Neutrophil (primary cell): Measurements from ENCODE around the gene RETSAT.
A peak's percentile ranks its signal among the peaks of the same experiment; 100 is the strongest.

Source experiments
- H3K27ac ChIP-seq: fragments of 200-600 bp; sonication (generic); 2 replicates; pipeline ENCODE4 v1.5.1; 2016; ENCODE audit warnings: mild to moderate bottlenecking, moderate library complexity
- H3K27me3 ChIP-seq: fragments of 200-600 bp; sonication (generic); 2 replicates; pipeline ENCODE4 v1.6.0; 2016; ENCODE audit warnings: mild to moderate bottlenecking
- H3K36me3 ChIP-seq: fragments of 200-600 bp; sonication (generic); 2 replicates; pipeline ENCODE4 v1.5.1; 2017
- H3K4me1 ChIP-seq, 2 experiments: fragments of 200-600 bp in 1 of 2; sonication (generic) in 1 of 2; 1 replicate in 1 of 2; 2 replicates in 1 of 2; pipeline versions ENCODE4 v1.5.1 to v1.6.1; 2013 to 2016; ENCODE audit warnings: low read depth in 1 of 2, low read length in 1 of 2, mild to moderate bottlenecking in 1 of 2, moderate library complexity in 1 of 2; ENCODE audit not compliant: control insufficient read depth in 1 of 2, insufficient read depth in 1 of 2
- H3K4me3 ChIP-seq, 2 experiments: fragments of 200-600 bp in 1 of 2; sonication (generic) in 1 of 2; 1 replicate in 1 of 2; 2 replicates in 1 of 2; pipeline ENCODE4 v1.5.1; 2013 to 2016; ENCODE audit warnings: low read depth in 1 of 2, low read length in 1 of 2, mild to moderate bottlenecking in 1 of 2, moderate library complexity in 1 of 2
- H3K9me3 ChIP-seq: fragments of 200-600 bp; sonication (generic); 2 replicates; pipeline ENCODE4 v1.5.1; 2016
- TF ChIP-seq, protein P1 (sequence below): fragments of 200-600 bp; sonication (generic); IDR thresholded peaks from 2 replicates; pipeline ENCODE4 v1.5.1; 2016; ENCODE audit warnings: antibody characterized with exemption

Gene RETSAT

DNA sequence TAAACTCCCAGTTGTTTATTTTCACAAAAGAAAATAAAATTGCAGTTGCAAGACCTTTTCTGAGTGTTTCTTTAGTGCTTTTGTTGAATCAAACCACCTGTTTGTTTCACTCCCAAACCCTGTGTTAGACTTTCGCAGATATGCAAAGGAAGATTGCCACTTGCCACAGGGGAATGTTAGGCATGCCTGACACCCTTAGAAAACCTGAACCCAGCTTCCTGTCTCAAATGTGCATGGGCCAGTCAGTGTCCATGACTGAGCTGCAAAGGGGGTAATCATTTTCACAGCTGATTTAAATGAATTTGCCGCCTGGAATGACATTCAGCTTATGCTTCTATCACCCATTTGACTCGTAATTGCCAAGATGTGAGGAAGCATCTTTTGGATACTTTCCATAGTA is 44.0 kb downstream of the RETSAT start:
- Histone ChIP-seq H3K9me3 (no peaks in the 10 kb centered on the region), H3K4me3 (peak overlapping the region; percentile 43 to 48), H3K4me1 (peaks cover 23 to 34% of the 10 kb centered on the region in 2 experiments), H3K27ac (peak overlapping the region; percentile 87), H3K27me3 (peaks cover 3% of the 10 kb centered on the region), H3K36me3 (peaks cover 48% of the 10 kb centered on the region)
- TF ChIP-seq, protein P1, sequence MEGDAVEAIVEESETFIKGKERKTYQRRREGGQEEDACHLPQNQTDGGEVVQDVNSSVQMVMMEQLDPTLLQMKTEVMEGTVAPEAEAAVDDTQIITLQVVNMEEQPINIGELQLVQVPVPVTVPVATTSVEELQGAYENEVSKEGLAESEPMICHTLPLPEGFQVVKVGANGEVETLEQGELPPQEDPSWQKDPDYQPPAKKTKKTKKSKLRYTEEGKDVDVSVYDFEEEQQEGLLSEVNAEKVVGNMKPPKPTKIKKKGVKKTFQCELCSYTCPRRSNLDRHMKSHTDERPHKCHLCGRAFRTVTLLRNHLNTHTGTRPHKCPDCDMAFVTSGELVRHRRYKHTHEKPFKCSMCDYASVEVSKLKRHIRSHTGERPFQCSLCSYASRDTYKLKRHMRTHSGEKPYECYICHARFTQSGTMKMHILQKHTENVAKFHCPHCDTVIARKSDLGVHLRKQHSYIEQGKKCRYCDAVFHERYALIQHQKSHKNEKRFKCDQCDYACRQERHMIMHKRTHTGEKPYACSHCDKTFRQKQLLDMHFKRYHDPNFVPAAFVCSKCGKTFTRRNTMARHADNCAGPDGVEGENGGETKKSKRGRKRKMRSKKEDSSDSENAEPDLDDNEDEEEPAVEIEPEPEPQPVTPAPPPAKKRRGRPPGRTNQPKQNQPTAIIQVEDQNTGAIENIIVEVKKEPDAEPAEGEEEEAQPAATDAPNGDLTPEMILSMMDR: no peak

GRCh38 chr2:85309699-85310321 is 44.5 kb downstream of the RETSAT start:
- H3K4me1 ChIP-seq: peaks cover 23 to 34% of the 10 kb centered on the region in 2 experiments
- peaks cover 8% of the 10 kb centered on the region for H3K27me3 ChIP-seq
- peak overlapping the region; percentile 43 to 48 for H3K4me3 ChIP-seq
- no peaks in the 10 kb centered on the region for H3K9me3 ChIP-seq
- peaks cover 43% of the 10 kb centered on the region for H3K36me3 ChIP-seq
- peak overlapping the region; percentile 87 for H3K27ac ChIP-seq
- TF ChIP-seq, protein P1: no peak

- TF ChIP-seq, protein P1: no peak
- Histone ChIP-seq H3K9me3 (no peaks in the 10 kb centered on the region), H3K27ac (peak overlapping the region; percentile 87), H3K4me1 (peaks cover 23 to 34% of the 10 kb centered on the region in 2 experiments), H3K27me3 (peaks cover 16% of the 10 kb centered on the region), H3K4me3 (peak overlapping the region in 1 of 2 experiments; percentile 43), H3K36me3 (peaks cover 35% of the 10 kb centered on the region)
These were observed 45.3 kb downstream of the RETSAT start for GRCh38 chr2:85308896-85309555.

DNA sequence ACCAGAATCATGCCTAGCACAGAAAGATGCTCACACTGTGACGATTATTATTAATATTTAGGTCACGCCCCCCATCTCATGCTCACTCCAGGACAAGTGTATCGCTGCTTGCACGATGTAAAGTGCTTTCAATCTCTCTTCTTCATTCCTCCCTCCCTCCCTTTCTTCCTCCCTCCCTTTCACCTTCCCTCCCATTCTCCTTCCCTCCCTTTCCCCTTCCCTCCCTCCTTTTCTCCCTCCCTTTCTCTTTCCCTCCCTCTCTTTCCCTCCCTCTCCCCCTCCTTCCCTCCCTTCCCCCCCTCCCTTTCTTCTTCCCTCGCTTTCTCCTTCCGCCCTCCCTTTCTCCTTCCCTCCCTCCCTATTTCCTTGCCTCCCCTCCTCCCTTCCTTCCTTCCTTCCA is 46.1 kb downstream of the RETSAT start:
- Histone ChIP-seq H3K9me3 (no peaks in the 10 kb centered on the region), H3K27ac (no peak overlapping the region), H3K4me3 (no peak overlapping the region), H3K4me1 (peaks cover 23 to 34% of the 10 kb centered on the region in 2 experiments), H3K27me3 (peaks cover 16% of the 10 kb centered on the region), H3K36me3 (peaks cover 27% of the 10 kb centered on the region)
- TF ChIP-seq, protein P1: no peak

DNA sequence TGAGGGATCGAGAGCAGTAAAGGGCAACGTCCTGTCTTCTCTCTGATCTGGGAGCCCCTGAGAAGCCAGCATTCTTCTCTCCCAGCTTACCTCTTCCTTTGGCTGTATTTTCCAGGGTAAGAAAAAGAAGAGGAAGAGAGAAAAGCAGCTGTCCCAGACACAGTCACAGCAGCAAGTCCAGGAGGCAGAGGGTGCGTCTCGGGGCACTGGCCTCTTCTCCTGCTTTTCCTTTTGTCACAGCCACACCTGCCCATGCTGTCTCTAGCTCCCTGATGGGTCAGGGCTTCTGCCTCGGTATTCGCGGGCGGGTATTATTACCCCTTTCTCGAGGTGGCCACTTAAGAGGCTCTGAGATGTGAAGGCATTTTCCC is 46.8 kb downstream of the RETSAT start:
- peaks cover 23 to 34% of the 10 kb centered on the region in 2 experiments for H3K4me1 ChIP-seq
- peaks cover 20% of the 10 kb centered on the region for H3K36me3 ChIP-seq
- H3K9me3 ChIP-seq: no peaks in the 10 kb centered on the region
- TF ChIP-seq, protein P1: no peak
- peaks cover 16% of the 10 kb centered on the region for H3K27me3 ChIP-seq
- no peak overlapping the region for H3K4me3 ChIP-seq
- H3K27ac ChIP-seq: no peak overlapping the region
